Activated CD4-positive, alpha-beta T cell treated with anti-CD3 and anti-CD28 coated beads, Interleukin-2, amount 10 ng/mL, durations not matched to agents 7 days and 5 days (primary cell): ENCODE results near the gene ART5. TPM values are rescaled to one million over a fixed set of nuclear protein-coding genes. Genes with fewer than 3 reads are reported as not detected.
"Not testable (repeated sequence)": the region's sequence is repeated elsewhere in the genome, so short reads cannot be mapped to it uniquely, and the experiment has no call there.

ENCODE experiments used
- CTCF ChIA-PET: fragments of 350-600 bp; sonication (Branson Sonifier 250); formaldehyde crosslinking; loops from one replicate; lab custom pipeline; 2021; ENCODE audit warnings: antibody characterized with exemption; lab: Charles Lee
- POLR2A ChIA-PET: fragments of 350-600 bp; sonication (Branson Sonifier 250); formaldehyde crosslinking; loops from one replicate; lab custom pipeline; 2021; ENCODE audit warnings: antibody characterized with exemption; lab: Charles Lee
- DNase-seq: peaks from one replicate; pipeline ENCODE4 v3.0.0-alpha.2; 2020
- H3K27ac Mint-ChIP-seq: one replicate; pipeline ENCODE4 v1.8.0; 2021; ENCODE audit warnings: mild to moderate bottlenecking, moderate library complexity, mixed read lengths
- H3K27me3 Mint-ChIP-seq: one replicate; pipeline ENCODE4 v1.8.0; 2021; ENCODE audit warnings: mixed read lengths
- H3K36me3 Mint-ChIP-seq: one replicate; pipeline ENCODE4 v1.8.0; 2021; ENCODE audit warnings: low read depth, mixed read lengths
- H3K4me1 Mint-ChIP-seq: one replicate; pipeline ENCODE4 v1.8.0; 2021; ENCODE audit warnings: mixed read lengths
- H3K4me3 Mint-ChIP-seq: one replicate; pipeline ENCODE4 v1.8.0; 2021; ENCODE audit warnings: mild to moderate bottlenecking, moderate library complexity, mixed read lengths
- H3K9me3 Mint-ChIP-seq: one replicate; pipeline ENCODE4 v1.8.0; 2021; ENCODE audit warnings: mixed read lengths
- total RNA-seq, 2 experiments: library from RNA; stranded (reverse); gene quantifications; one replicate each; pipeline ENCODE4 v1.2.3, GENCODE V29; 2021

ART5 gene
- total RNA-seq, 2 experiments from 2014 or later: not detected

DNA sequence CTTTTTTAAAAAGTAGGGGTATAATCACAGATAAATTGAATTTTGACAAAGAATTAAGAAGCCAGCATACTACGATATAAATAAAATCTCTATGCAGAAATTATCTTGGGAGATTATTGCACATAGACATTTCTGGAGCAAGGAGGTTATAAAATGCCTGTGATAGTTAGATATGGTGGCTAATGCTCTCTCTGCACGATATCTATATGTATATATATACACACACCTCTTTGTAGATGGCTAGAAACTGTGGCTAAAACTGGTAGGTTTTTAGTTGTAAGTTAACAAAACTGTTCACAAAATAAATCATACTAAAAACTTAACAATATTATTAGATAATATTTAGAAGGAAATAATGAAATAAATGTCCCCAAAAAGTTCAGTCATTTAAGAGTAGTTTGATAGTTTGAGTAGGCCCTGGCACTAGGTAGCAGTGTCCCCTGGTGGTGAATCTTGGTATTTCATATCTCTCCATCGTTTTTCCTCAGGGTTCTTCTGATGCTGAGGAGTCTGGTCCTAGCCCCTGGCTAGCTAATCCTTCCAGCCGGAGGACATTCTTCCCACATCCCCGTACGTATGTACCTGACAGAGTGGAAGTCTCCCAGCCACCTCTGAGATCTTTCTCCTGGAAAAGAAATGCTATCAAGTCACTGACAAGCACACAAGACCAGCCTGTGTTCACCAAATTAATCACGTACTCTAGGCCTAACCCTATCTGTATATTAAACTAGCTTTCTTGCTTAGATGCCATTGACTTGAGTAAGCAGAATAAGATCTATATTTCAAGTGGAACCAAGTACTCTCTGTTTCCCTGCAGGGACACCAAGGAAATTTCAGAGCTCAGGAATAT is 32.2 kb downstream of the ART5 start:
- Mint-ChIP-seq H3K9me3 (peaks cover 3% of the 10 kb centered on the region), H3K4me1 (peaks cover 8% of the 10 kb centered on the region), H3K36me3 (no peaks in the 10 kb centered on the region), H3K27ac (no peak overlapping the region), H3K27me3 (peaks cover 2% of the 10 kb centered on the region), H3K4me3 (no peak overlapping the region)
- ChIA-PET CTCF (interaction anchor here (1.0 kb wide), 1 partner anchor 9 kb away, joined by 3 read pairs; no protein-coding TSS in a partner anchor), POLR2A (no interaction called here)
- DNase-seq: peak; percentile 44

DNA sequence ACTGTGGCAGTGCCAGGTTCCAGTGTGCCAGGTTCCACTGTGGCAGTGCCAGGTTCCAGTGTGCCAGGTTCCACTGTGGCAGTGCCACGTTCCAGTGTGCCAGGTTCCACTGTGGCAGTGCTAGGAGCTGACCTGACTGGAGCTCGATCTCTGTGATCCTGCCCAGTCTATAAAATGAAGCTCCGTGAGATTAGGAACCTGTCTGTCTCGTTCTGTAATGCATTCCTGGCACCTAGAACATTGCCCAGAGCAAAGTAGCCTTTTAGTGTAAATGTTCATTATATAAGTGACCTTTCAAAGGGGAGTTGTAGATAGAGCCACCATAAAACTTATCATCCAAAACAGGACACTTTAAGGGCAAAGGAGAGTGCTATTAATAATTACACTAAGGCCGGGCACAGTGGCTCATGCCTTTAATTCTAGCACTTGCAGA is 36.0 kb downstream of the ART5 start:
- no peak for DNase-seq
- ChIA-PET POLR2A (no interaction called here), CTCF (no interaction called here)
- Mint-ChIP-seq H3K27ac (no peak overlapping the region), H3K36me3 (no peaks in the 10 kb centered on the region), H3K4me1 (no peaks in the 10 kb centered on the region), H3K9me3 (no peaks in the 10 kb centered on the region), H3K27me3 (no peaks in the 10 kb centered on the region), H3K4me3 (no peak overlapping the region)

DNA sequence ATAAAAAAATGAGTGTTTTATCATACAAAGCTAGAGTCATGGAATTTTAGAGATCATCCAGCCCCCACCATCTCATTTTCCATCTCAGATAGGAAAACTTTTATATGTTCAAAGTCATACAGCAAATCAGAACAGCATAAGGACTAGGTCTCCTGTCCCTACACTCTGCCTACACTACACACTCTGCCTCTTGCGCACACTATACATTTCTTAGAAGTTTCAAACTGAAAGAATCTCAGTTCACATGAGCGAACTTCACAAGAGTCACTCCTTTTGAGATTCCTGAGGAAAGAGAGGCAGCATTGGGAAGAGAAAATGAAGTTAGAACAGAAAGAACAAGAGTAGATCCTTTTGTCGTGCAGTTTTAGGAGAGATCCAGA is 36.5 kb downstream of the ART5 start:
- CTCF ChIA-PET: no interaction called here
- H3K36me3 Mint-ChIP-seq: no peaks in the 10 kb centered on the region
- no peak overlapping the region for H3K27ac Mint-ChIP-seq

DNA sequence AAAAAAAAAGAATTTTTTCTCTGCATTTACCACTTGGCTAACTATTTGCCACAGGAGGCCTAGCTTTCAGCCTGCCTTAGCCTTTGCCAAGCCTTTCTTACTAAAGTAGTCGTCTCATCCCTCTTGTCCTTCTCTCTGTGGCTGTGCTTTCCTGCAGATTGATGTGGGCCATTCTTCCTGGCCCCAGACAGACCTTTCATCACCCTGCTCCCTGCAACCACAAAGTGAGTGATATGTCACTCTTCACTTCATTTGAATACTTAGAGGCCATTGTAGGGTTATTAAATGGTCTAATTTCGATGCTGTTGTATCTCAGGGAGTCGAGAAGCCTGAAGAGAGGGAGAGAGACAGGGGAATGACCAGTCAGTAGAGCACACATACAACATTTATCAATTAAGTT is 37.6 kb downstream of the ART5 start:
- CTCF ChIA-PET: interaction anchor here (0.6 to 1.4 kb wide), 2 partner anchors 16 to 263 kb away, joined by 3 read pairs; no protein-coding TSS in a partner anchor
- POLR2A ChIA-PET: no interaction called here
- Mint-ChIP-seq H3K9me3 (no peaks in the 10 kb centered on the region), H3K4me3 (no peak overlapping the region), H3K4me1 (no peaks in the 10 kb centered on the region), H3K27ac (no peak overlapping the region), H3K36me3 (no peaks in the 10 kb centered on the region), H3K27me3 (peaks cover 4% of the 10 kb centered on the region)
- no peak for DNase-seq

More for the DNA sequence above, 36.5 kb downstream of the ART5 start:
- no peak overlapping the region for H3K4me3 Mint-ChIP-seq
- H3K9me3 Mint-ChIP-seq: no peaks in the 10 kb centered on the region
- H3K27me3 Mint-ChIP-seq: no peaks in the 10 kb centered on the region
- POLR2A ChIA-PET: no interaction called here
- no peak for DNase-seq
- H3K4me1 Mint-ChIP-seq: no peaks in the 10 kb centered on the region

DNA sequence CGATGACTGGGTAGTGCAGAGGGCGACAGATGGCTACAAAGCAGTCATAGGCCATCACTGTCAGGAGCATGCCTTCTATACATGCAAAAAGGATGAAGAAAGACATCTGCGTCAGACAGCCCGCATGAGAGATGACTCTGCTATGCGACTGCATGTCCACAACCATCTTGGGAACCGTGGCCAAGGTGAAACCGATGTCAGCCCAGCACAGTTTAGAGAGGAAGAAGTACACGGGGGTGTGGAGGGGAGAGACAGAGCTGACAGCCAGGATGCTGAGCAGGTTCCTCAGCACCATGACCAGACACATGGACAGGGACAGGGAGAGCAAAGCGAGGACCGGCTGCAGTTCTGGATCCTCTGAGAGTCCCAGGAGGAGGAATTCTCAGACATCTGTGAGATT is 41.6 kb downstream of the ART5 start:
- H3K27ac Mint-ChIP-seq, H3K27me3 Mint-ChIP-seq, POLR2A ChIA-PET, DNase-seq, H3K4me3 Mint-ChIP-seq, H3K36me3 Mint-ChIP-seq, H3K4me1 Mint-ChIP-seq, CTCF ChIA-PET, H3K9me3 Mint-ChIP-seq: not testable (repeated sequence)

DNA sequence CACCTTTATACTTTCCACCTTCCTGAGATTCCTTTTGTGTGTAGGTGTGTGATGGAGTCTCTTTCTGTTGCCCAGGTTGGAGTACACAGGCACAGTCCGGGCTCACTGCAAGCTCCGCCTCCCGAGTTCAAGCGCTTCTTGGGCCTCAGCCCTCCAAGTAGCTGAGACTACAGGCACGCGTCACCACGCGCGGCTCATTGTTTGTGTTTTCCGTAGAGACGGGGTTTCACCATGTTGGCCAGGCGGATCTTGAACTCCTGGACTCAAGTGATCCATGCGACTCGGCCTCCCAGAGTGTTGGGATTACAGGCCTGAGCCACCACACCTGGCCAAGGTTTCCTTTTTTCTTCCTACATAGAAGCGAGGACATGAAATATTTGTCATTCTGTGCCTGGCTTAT is 44.0 kb downstream of the ART5 start:
- H3K4me1 Mint-ChIP-seq, H3K27me3 Mint-ChIP-seq, H3K4me3 Mint-ChIP-seq, H3K27ac Mint-ChIP-seq, CTCF ChIA-PET, H3K36me3 Mint-ChIP-seq, POLR2A ChIA-PET, H3K9me3 Mint-ChIP-seq, DNase-seq: not testable (repeated sequence)

DNA sequence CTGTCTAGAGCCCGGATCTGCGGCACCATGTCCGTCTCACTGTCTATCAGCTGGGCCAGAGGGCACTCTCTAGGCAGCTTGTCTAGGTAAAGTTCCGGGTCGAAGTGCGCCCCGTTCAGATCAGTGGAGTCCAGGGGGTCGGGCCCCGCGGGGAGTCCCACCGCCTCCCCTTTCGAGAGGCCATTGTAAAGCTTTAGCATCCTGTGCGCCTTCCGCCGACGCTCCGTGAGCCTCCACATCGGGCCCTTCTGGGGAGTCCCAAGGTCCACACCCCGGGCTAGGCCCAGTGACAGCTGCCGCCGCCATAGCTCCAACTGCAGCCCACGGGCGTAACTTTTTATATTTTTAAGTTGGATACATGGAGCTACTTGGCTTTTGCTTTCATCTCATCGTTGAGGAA is 50.5 kb downstream of the ART5 start:
- H3K36me3 Mint-ChIP-seq, CTCF ChIA-PET, DNase-seq, H3K27ac Mint-ChIP-seq, H3K4me1 Mint-ChIP-seq, POLR2A ChIA-PET, H3K4me3 Mint-ChIP-seq, H3K27me3 Mint-ChIP-seq, H3K9me3 Mint-ChIP-seq: not testable (repeated sequence)

DNA sequence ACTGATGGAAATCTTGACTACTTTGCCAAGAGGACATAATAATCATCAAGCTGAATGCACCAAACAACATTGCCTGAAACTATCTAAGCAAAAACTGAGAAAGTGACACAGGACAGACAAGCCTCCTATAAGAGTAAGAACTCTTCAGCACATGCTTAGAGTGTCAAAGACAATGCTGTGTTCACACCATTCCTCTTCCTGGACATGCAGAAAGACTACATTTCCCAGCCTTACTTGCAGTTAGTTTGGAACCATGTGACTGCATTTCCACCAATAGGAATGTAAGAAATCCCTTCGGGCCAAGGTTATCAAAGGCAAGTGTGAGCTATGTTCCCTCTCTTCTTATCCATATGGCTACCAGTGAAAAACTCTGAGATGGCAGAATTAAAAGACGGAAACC is 51.6 kb downstream of the ART5 start:
- H3K27ac Mint-ChIP-seq, H3K9me3 Mint-ChIP-seq, H3K27me3 Mint-ChIP-seq, POLR2A ChIA-PET, CTCF ChIA-PET, DNase-seq, H3K4me3 Mint-ChIP-seq, H3K36me3 Mint-ChIP-seq, H3K4me1 Mint-ChIP-seq: not testable (repeated sequence)

DNA sequence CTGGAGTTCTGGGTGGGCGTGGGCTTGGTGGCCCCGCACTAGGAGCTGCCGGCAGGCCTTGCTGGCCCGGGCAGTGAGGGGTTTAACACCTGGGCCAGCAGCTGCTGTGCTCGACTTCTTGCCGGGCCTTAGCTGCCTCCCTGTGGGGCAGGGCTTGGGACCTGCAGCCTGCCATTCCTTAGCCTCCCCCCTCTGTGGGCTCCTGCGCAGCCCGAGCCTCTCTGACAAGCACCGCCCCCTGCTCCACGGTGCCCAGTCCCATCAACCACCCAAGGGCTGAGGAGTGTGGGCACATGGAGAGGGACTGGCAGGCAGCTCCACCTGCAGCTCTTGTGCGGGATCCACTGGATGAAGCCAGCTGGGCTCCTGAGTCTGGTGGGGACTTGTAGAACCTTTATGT is 53.0 kb downstream of the ART5 start:
- H3K27me3 Mint-ChIP-seq: peaks cover 17% of the 10 kb centered on the region
- H3K4me3 Mint-ChIP-seq, H3K9me3 Mint-ChIP-seq, H3K4me1 Mint-ChIP-seq, DNase-seq, H3K36me3 Mint-ChIP-seq, H3K27ac Mint-ChIP-seq: not testable (repeated sequence)
- POLR2A ChIA-PET: interaction anchor here (0.7 kb wide), 1 partner anchor 224 kb away, joined by 4 read pairs; no protein-coding TSS in a partner anchor
- CTCF ChIA-PET: interaction anchor here (0.9 kb wide), 1 partner anchor 15 kb away, joined by 3 read pairs; no protein-coding TSS in a partner anchor

Other genes with a start within 250 kb of the ART5 start
- gene ART1, start 3.1 kb upstream of the ART5 start, total RNA-seq: not detected
- gene CHRNA10, start 29.4 kb upstream of the ART5 start, total RNA-seq: 1 to 10 TPM; 3.0 to 3.1 TPM
- gene NUP98, start 155.6 kb upstream of the ART5 start, total RNA-seq: 100 to 1,000 TPM in 1 of 2 experiments, 10 to 100 TPM in 1; 94.7 to 116 TPM
- gene PGAP2, start 166.6 kb upstream of the ART5 start, total RNA-seq: 10 to 100 TPM; 30.0 to 30.9 TPM
- gene RHOG, start 199.0 kb upstream of the ART5 start, total RNA-seq: 100 to 1,000 TPM; 158 to 172 TPM
- 100 to 1,000 TPM; 103 to 108 TPM for gene STIM1, start 213.7 kb upstream of the ART5 start, total RNA-seq